Fibroblast of mammary gland (primary cell): ENCODE data around the gene MKNK1.

ENCODE experiments used
- DNase-seq: peaks from one replicate; pipeline ENCODE4 v3.0.0-alpha.2; 2010; ENCODE audit warnings: low read depth
- H3K4me3 ChIP-seq: 2 replicates; pipeline ENCODE4 v1.5.1; 2011; ENCODE audit warnings: low read depth, mild to moderate bottlenecking, low read length, moderate library complexity; ENCODE audit not compliant: control insufficient read depth
- CTCF ChIP-seq: conservative IDR thresholded peaks from 2 replicates; pipeline ENCODE4 v1.5.1; 2011; ENCODE audit warnings: low read depth, low read length, inconsistent platforms; ENCODE audit not compliant: control insufficient read depth, insufficient read depth

Gene MKNK1

DNA sequence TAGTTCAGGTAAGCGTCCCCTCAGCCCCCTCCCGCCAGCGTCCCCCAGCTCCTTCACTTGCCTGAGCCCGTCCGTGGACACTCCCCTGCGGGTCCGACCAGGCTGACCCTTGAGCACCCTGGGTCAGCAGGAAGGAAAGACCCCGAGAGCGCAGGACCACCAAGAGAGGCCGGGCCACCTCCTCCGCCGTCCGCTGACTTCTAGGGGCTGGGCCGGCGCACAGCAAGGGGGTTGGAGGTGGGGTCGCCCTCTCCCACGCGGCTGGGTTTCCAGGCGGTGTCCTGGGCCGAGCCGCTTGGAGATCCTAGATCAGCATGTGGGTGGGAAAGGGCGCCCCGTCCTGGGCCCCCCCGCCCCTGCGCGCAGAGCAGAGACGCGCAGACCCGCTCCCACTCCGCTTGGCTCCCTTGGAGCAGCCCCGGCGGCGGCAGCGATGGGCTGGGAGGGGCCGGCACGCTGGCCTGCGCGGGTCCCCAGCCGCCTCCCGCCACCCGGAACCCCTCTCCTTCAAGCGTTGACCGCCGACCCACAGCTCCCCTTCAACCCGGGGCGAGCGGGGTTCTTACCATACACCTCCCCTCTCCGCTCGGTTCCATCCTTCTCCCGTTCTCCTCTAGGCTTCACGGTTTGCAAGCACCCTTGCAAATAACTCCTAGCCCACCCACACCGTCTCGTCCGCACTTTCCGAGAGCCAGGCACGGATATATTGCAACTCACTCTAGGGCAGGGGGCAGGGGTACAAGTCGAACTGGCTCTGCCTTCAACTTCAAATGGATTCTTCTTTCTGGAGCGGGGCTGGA, 60.1 kb downstream of the MKNK1 start:
- no peak overlapping the region for H3K4me3 ChIP-seq
- no peak for TF ChIP-seq CTCF
- DNase-seq = no peak

DNA sequence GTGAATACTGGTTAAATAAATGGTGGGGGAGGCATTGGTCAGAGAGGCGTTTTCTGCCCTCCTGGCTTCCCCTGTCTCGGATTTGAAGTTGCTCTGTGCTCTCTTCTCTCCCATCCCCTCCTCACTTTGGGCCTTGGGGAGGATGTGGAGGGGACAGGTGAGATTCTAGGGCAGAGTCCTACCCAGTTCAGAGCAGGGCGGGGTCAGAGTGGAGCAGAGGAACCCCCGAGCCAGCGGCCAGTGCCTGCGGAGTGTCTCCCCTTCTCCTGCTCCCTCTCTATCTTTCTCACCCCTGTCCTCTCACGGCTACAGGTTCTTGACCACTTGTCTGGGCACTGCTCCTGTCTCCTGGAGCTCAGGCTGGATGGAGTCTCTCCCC, 60.7 kb downstream of the MKNK1 start:
- H3K4me3 ChIP-seq = no peak overlapping the region
- TF ChIP-seq CTCF = no peak
- DNase-seq = no peak

DNA sequence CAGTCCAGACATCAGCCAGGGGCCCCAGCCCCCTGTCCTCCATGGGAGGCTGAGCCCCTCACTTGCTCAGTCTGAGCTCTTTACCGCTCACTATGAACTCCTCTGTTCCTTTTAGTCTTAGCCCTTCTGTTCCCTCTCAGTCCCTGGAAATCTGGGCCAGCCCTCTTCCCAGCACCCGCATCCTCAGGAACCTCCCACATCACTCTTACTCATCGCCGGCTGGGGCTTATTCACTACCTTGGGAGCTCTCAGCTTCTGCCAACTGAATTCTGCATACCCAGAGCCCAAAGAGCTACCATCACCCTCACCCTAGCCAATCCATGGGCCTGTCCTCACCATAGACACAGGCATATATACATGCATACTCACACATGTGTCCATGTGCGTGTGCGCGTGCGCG, 64.1 kb downstream of the MKNK1 start:
- H3K4me3 ChIP-seq = no peak overlapping the region
- DNase-seq = peak; percentile 83
- no peak for TF ChIP-seq CTCF

DNA sequence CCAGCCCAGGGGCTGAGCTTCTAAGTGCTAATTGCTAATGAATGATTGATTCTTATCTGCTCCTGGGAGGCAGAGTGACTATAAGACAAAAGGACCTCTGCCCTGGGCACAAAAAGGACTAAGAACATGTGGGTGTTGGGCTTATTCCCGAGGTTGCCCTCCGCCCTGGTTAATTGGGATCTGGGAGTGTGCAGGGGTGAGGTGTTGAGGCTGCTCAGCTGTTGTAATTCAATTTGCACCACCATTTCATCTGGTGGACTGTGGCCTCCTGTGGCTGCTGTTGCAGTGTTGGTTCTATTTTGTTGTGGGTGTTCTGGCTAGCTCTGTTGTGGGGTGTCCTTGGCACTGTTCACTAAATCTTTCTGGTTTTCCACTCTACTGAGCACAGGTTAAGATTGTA, 65.9 kb downstream of the MKNK1 start:
- no peak for TF ChIP-seq CTCF
- H3K4me3 ChIP-seq = no peak overlapping the region
- no peak for DNase-seq

GRCh38 chr1:46537651-46538050, 66.4 kb downstream of the MKNK1 start:
- DNase-seq = no peak
- no peak for TF ChIP-seq CTCF

GRCh38 chr1:46536527-46536926, 67.5 kb downstream of the MKNK1 start:
- no peak overlapping the region for H3K4me3 ChIP-seq
- no peak for TF ChIP-seq CTCF
- DNase-seq = no peak

More at GRCh38 chr1:46537651-46538050, 66.4 kb downstream of the MKNK1 start:
- H3K4me3 ChIP-seq = no peak overlapping the region

DNA sequence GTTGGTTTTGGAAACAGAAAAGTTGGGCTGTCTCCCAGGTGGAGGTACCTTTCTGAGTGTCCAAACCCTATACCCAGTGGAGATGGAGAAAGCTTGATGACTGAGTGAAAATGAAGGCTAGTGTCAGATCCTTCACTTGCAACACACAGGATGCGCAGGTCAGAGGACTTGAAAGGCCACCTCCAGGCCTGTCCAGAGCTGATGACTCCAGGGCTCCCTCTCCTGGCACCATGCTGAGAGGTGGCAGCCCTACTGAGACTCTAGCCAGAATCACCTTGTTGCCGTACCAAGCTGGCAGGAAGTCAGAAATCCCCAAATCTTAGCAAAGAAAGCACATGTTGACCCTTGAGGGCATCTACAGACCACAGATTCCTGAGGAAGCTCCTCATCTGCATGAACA, 69.0 kb downstream of the MKNK1 start:
- TF ChIP-seq CTCF = peak; percentile 41
- H3K4me3 ChIP-seq = no peak overlapping the region
- peak; percentile 17 for DNase-seq
